ENCODE results near the gene H2BK1. TPM values are rescaled to one million over a fixed set of nuclear protein-coding genes. Genes with fewer than 3 reads are reported as not detected.

The H2BK1 gene
- total RNA-seq, 6 experiments from 2014 or later: not detected

GRCh38 chr7:151188252-151188542, 22.1 kb downstream of the H2BK1 start:
- TF ChIP-seq POLR2A (IDR thresholded peaks at IDR 0.05) (no peak), CTCF (IDR thresholded peaks at IDR 0.05) (no peak)
- no peaks in the 10 kb centered on the region for H3K4me1 ChIP-seq
- no peaks in the 10 kb centered on the region for H3K36me3 ChIP-seq
- DNase-seq (no peak), ATAC-seq (no peak)
- intact Hi-C loops (cut with DNase I): no loop called here
- H3K27ac ChIP-seq: no peak overlapping the region
- no peaks in the 10 kb centered on the region for H3K27me3 ChIP-seq
- WGBS (ENCODE audit: insufficient coverage, low coverage, low lambda C conversion rate, missing lambda C conversion rate): 57% methylated on average over 5 of the region's 5 CpGs
- H3K9me3 ChIP-seq: no peaks in the 10 kb centered on the region
- no peak overlapping the region for H3K4me3 ChIP-seq

GRCh38 chr7:151187409-151188251, 22.7 kb downstream of the H2BK1 start:
- DNase-seq (peak in 1 of 3 donors; percentile 51), ATAC-seq (peak in 1 of 4 donors; percentile 5)
- Histone ChIP-seq H3K4me3 (no peak overlapping the region), H3K27me3 (no peaks in the 10 kb centered on the region), H3K4me1 (no peaks in the 10 kb centered on the region), H3K36me3 (no peaks in the 10 kb centered on the region), H3K9me3 (no peaks in the 10 kb centered on the region), H3K27ac (no peak overlapping the region)
- intact Hi-C loops (cut with DNase I): no loop called here
- TF ChIP-seq POLR2A (IDR thresholded peaks at IDR 0.05) (no peak), CTCF (IDR thresholded peaks at IDR 0.05) (no peak)
- 60% methylated on average over 1 of the region's 22 CpGs for WGBS (ENCODE audit: insufficient coverage, low coverage, low lambda C conversion rate, missing lambda C conversion rate)

- H3K36me3 ChIP-seq: no peaks in the 10 kb centered on the region
- intact Hi-C loops (cut with DNase I): no loop called here
- H3K27ac ChIP-seq: no peak within 1 kb of the TSS
- H3K9me3 ChIP-seq: no peaks in the 10 kb centered on the region
- peak in 1 of 4 donors; percentile 8 for ATAC-seq
- H3K4me3 ChIP-seq: no peak within 1 kb of the TSS
- no peaks in the 10 kb centered on the region for H3K4me1 ChIP-seq
- TF ChIP-seq CTCF (IDR thresholded peaks at IDR 0.05): no peak
- no peak for TF ChIP-seq POLR2A (IDR thresholded peaks at IDR 0.05)
- 89% methylated on average over 10 of the region's 22 CpGs for WGBS (ENCODE audit: insufficient coverage, low coverage, low lambda C conversion rate, missing lambda C conversion rate)
- H3K27me3 ChIP-seq: no peaks in the 10 kb centered on the region
- no peak for DNase-seq
Measured at GRCh38 chr7:151186640-151187408, 23.5 kb downstream of the H2BK1 start, which contains the start of gene ASB10. Gene ASB10 (minus strand): TSS chr7:151187250. CDS start chr7:151187130, 120 bp downstream.

- WGBS (ENCODE audit: insufficient coverage, low coverage, low lambda C conversion rate, missing lambda C conversion rate): 47% methylated on average over 3 of the region's 16 CpGs
- no peak for TF ChIP-seq POLR2A (IDR thresholded peaks at IDR 0.05)
- TF ChIP-seq CTCF (IDR thresholded peaks at IDR 0.05): no peak
- no peaks in the 10 kb centered on the region for H3K36me3 ChIP-seq
- no peak overlapping the region for H3K4me3 ChIP-seq
- DNase-seq: peak in 1 of 3 donors; percentile 44
- peak in 2 of 4 donors; percentile 27 for ATAC-seq
- H3K4me1 ChIP-seq: no peaks in the 10 kb centered on the region
- no peaks in the 10 kb centered on the region for H3K27me3 ChIP-seq
- H3K27ac ChIP-seq: no peak overlapping the region
- H3K9me3 ChIP-seq: no peaks in the 10 kb centered on the region
- intact Hi-C loops (cut with DNase I): no loop called here
Measured at GRCh38 chr7:151185762-151186639, 24.3 kb downstream of the H2BK1 start.

All from right lobe of liver (tissue), 6 donors.